GM15510 (cell line): Measurements from ENCODE around the gene EPB41.

Experiments used
- POLR2A ChIP-seq: IDR thresholded peaks from 3 replicates; pipeline ENCODE4 v1.6.1; 2011; ENCODE audit warnings: borderline replicate concordance; ENCODE audit not compliant: insufficient read length; ENCODE audit errors: extremely low read depth

The EPB41 gene

DNA sequence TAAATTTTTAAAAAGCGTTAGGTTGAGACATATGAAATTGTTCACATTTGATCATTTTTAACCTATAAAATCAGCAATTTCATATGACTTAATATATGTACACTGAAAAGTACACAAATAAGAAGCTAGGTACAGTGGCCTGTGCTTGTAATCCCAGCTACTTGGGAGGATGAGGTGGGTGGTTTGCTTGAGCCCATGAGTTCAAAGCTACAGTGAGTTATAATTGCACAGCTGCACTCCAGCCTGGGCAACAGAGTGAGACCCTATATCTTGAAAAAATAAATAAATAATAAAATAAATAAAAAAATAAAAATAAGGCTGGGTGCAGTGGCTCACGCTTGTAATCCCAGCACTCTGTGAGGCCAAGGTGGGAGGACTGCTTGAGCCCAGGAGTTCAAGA, 5.2 kb upstream of the EPB41 start:
- TF ChIP-seq POLR2A, result no peak

- TF ChIP-seq POLR2A, result no peak
These were observed 3.8 kb upstream of the EPB41 start for GRCh38 chr1:28910379-28911115.

GRCh38 chr1:28913786-28914227, 562 bp upstream of the EPB41 start:
- TF ChIP-seq POLR2A, result no peak

DNA sequence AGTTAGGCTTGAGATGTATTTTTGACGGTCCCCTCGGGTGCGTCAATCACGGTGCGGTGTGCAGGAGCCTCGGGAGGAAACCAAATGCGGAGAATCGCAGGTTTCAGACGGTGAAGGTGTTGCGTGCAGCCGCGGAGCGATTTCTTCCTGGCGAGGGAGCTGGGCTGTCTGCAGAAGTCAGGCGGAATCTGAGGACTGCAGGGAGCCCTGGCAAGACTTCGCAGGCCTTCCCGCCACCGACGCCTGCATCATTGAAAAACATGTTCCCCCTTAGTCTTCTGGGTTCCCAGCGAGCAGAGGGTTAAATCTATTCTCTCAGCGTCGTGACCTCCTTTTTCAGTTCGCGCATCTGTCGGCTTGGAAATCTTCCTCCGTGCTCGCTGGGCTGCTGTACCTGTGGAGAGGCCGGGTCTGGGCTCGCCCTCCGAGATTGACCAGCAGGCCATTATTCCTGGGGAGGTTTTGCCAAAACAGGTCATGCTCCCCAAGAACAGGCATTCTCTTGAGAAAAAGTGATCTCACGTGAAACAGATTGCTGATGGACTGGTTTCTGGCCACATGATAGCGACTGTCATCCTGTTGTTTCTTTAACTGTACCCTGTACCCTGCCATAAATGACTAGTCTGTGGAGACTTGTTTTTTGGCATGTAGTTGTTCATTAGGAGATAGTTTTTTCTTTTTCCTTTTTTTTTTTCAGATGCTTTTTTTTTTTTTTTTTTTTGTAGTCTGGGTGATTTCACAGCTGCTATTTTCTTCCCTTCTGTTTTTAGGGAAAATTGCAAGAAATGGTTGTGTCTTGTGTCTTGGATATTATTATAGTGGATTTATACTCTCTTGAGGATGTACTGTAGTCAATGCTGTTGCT, 894 bp downstream of the EPB41 start:
- TF ChIP-seq POLR2A, result no peak

DNA sequence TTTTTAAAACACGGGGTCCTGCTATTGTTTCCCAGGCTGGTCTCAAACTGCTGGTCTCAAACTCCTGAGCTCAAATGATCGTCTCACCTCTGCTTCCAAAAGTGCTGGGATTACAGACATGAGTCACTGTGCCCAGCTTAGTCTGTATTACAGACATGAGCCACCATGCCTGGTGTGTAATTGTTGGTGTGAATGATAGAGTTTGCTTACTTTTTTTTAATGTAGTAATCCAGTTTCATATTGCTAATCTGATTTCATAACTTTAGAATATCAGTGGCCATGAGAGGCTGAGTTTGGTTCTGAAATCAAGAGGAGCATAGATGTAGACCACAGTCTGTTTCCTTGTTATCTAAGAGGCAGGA, 3.4 kb downstream of the EPB41 start:
- no peak for TF ChIP-seq POLR2A

DNA sequence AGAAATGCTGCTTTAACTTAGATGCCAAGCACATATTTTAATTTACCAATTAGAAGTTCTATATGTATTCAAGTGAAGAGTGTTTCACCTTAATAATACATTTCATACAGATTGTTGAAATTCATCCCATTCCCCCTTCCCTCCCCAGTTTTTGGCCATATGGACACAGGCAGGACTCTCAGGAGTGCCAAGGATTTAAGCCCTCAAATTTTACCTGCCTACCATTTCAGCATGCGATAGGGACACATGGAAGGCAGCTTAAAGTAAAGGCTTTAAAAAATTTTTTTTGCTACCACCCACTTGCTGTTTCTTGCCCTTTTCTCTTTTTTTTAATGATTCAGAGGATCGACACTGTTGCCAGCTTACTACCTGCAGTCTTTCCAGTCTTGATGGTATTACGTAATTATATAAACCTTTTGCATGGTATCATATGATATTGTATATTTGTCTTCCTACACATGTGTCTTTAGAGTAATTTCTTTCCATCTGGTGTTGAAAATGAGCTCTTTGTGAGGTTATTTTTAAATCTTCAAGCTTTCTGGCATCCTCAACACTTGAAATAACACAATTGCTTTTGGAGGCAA, 7.0 kb downstream of the EPB41 start:
- no peak for TF ChIP-seq POLR2A

DNA sequence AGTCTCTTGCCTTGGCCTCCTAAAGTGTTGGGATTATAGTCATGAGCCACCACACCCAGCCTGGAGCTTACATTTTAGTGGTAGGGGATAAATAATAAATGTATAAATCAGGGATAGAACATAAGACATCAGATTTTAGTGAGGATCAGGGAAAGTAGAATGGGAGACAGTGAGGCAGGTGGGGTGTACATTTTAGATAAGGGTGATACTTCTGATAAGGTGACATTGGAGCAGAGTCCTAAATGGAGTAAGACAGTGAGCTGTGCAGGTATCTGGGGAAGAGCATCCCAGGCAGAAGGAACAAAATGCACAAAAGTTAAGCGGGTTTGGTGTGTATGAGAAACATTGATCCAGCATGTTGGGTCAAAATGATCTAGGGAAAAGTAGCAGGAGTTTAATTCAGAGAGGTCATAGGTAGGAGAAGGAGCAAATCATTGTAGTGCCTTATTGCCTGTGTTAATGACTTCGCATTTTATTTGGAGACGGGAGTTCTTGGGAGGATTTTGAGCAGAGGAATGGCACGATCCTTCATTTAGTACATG, 11.1 kb downstream of the EPB41 start:
- no peak for TF ChIP-seq POLR2A

GRCh38 chr1:28926629-28927265, 12.4 kb downstream of the EPB41 start:
- TF ChIP-seq POLR2A, result no peak

GRCh38 chr1:28927266-28927647, 12.9 kb downstream of the EPB41 start:
- no peak for TF ChIP-seq POLR2A

DNA sequence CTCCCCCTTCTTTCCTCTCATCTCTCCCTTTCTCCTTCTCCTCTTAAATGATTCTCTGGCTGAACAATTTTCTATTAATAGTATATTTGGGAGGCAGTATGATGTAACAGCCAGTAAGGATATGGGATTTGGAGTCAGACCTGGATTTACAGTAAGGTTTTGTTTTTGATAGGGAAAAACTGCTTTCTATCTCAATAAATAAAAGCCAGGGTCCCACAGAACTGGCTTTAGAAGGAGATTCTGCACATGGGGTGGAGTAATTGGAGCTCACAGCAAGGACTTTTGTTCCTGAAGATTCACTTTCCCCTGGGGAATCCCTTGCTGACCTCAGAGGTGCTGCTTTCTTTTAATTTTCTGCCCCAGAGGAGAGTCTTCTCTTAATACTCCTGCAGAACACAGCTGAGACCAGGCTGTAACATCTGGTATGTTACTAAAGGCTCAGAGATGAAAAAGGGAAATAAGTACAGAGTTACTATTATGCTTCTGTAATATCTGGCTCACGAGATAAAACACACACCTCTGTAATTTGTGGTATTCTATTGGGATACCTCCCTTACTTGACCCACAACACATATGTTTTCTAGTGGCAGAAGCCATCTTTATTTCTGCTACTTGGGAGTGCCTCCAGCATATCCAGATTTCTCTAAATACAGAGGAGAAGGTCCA, 13.4 kb downstream of the EPB41 start:
- TF ChIP-seq POLR2A, result no peak

DNA sequence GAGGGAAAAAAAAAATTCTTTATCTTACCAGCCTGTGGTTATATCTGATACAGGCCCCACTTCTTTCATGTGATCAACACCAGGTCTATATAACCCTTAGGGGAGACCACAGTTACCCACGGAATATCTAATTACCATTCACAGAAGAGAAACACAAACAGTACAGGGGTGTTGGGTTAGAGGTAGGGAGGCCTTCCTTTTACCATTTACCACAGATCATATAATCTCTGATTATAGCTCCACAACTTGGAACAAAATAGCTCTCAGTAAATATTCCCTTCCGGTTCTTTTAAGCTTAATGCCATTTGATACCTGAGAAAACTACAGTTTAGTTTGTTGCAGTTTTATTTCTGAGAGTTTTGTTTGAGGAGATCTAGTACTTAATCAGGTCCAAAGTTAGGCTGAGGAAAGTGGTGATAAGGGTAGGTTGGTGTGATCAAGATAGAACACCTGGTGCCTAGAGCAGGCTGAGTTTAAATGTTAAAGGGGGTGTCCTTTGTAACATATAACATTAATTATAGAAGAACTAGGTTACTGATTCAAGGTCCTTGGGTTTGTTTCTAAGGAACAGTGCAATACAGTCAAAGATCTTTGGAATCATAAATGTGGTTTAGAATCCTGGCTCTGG, 14.1 kb downstream of the EPB41 start:
- TF ChIP-seq POLR2A, result no peak

DNA sequence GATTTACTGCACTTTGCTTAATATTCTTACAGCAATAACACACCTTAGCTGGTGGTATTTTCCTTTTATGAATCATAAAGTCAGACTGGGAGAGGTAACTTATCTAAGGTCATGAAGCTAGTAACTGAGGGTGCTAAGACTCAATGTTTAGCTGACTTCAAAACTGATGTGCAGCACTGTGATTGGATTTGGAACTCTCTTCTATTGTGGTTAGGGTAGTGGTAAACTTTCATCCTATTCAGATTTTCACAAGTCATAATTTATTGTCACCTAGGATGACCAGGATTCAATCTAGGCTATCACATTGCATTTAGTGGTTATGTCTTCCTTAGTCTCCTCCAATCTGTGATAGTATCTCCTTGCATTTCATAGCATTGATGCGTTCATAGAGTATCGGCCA, 18.9 kb downstream of the EPB41 start:
- TF ChIP-seq POLR2A, result no peak

- TF ChIP-seq POLR2A, result no peak
These were observed 19.5 kb downstream of the EPB41 start for GRCh38 chr1:28933918-28934317.

- TF ChIP-seq POLR2A, result no peak
These were observed 20.3 kb downstream of the EPB41 start for GRCh38 chr1:28934676-28935075.
